Muscle of arm (tissue), 12 donors: ENCODE results near the gene TEDC1. TPM values are rescaled to one million over a fixed set of nuclear protein-coding genes. Genes with fewer than 3 reads are reported as not detected.

Source experiments
- DNase-seq: peaks from one replicate; pipeline ENCODE4 v3.0.0-alpha.2; 2013
- polyA plus RNA-seq, 12 donors: library from polyadenylated mRNA; unstranded; fragments of 120-200 nt; gene quantifications; one replicate each; pipeline ENCODE4 v1.2.1, GENCODE V29; 2013; ENCODE audit not compliant: insufficient read length in 12 of 12

TEDC1 gene
- polyA plus RNA-seq, 12 donors = 2.2 to 7.1 (median 5.3) TPM; not detected in 2

DNA sequence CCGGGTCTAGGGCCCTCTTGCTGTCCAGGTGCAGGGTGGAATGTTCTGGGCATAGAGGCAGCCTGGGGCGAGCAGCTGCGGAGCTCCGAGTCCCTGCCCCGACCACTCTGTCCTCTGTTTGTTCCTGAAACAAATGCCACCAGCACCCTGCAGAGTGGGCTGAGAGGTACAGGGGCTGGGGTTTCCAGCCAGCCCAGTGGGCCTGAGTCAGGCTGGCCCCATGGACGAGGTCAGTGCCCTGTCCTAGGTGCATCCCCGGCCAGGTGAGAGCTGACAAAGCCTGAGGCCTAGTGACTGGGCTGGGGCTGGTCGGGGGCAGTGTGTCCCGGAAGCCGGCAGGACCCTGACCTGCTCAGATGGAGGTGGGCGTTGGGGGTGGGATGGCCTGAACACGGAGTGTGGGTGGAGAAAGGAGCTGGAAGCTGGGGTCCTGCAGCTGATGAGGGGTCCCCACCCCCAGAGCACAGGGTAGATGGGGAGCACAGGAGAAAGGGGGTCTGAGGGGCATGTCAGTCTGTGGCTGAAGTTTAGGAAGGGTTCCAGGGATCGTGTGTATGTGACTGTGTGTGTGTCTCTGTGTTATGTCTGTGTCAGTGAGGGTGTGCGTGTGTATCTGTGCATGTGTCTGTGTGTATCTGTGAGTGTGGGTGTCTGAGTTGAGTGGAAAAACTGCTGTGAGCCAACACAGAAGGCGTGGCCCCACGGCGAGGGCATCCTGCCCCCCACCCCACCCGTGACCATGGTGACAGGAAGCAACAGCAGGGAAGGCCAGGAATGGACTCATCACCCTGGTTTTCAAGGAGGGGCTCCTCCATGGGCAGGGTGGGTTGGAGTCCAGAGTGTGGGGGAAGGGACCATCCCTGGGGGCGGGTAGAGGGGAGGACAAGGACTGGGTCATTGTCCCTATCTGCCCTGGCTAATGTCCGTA, 6.7 kb upstream of the TEDC1 start:
- no peak for DNase-seq

DNA sequence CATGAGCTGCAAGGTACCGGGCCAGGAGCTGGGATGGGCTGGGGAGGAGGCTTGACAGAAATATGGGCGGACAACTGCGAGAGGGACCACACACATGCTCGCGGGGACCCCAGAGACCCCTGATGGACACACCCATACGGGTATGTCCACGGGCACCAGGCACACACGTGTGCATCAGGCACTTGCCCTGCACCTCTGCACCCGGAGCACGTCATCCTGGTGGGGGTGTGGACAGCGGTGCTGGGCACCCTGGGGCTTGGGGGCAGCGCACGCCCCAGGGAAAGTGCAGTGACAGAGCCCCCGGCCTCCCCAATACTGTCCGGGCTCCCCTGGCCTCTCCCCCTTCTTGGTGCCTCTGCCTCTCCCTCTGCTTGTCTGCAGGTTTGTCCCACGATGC, 6.1 kb upstream of the TEDC1 start:
- no peak for DNase-seq

GRCh38 chr14:105485739-105486162, 5.3 kb upstream of the TEDC1 start:
- DNase-seq = no peak

- DNase-seq = no peak
Measured at GRCh38 chr14:105486163-105486973, 4.7 kb upstream of the TEDC1 start, which contains the start of gene CRIP1. TSS of gene CRIP1 (plus strand) at chr14:105486886. CDS start at chr14:105487260, 374 bp downstream.

GRCh38 chr14:105486974-105487448, 4.0 kb upstream of the TEDC1 start:
- DNase-seq = no peak

- DNase-seq = no peak
Measured at GRCh38 chr14:105487449-105487985, 3.5 kb upstream of the TEDC1 start.

DNA sequence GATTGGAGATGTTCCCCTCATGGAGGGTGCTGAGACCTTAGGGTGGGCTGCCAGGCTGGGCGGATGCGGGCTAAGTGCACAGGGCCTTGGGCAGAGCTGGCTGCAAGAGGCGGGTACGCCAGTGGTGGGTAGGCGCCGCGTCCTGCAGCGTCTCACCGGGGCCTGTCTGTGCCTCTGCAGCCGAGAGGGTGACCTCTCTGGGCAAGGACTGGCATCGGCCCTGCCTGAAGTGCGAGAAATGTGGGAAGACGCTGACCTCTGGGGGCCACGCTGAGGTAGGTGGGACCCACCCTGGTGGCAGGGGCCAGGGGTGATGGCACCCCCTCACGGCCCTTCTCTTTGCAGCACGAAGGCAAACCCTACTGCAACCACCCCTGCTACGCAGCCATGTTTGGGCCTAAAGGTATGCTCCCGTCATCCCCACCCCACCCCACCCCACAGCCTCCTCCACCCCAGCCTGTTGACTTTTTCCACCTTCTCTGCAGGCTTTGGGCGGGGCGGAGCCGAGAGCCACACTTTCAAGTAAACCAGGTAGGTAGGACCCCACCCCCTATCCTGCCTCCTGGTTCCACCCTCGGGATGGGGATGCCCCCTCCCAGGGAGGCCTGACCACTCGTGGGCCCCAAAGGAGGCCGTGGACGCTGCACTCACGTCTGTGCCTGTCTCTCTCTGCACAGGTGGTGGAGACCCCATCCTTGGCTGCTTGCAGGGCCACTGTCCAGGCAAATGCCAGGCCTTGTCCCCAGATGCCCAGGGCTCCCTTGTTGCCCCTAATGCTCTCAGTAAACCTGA, 2.9 kb upstream of the TEDC1 start:
- no peak for DNase-seq

DNA sequence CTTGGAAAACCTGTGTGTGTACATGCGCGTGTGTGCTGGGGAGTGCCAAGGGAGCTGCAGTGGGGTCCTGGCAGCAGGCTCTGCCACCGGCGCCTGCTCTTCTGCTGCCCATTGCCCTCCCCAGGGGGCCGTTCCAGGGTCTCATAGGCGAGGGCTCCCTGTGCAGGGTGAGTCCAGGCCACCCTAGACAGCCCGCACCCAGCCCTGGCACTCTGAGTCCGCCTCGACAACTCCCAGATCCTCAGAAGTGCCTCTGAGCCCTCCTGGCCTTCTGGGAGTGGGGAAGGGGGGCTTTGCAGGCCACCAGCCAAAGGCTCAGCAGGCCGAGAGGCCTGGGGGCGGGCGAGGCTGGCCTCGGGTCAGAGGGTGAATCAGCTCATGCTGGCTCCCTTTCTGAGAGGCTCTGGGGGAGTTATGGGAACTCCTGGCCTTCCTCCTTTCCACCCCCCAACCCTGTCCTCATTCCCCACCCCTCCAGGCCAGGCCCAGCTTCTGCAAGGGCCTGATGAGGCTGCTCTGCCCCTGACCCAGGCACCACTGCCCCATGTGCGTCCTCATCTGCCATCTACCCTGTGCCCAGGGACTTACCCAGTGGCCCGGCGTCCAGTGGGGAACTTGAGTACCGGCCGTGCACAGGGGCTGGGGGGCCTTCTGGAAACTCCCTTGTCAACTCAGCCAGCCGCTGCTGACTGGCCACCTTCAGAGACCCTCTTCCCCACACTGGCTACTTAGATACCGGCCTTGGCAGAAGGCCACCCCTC, 2.1 kb upstream of the TEDC1 start:
- DNase-seq = no peak

- DNase-seq = peak; percentile 91
Measured at GRCh38 chr14:105489542-105490266, 1.3 kb upstream of the TEDC1 start.

DNA sequence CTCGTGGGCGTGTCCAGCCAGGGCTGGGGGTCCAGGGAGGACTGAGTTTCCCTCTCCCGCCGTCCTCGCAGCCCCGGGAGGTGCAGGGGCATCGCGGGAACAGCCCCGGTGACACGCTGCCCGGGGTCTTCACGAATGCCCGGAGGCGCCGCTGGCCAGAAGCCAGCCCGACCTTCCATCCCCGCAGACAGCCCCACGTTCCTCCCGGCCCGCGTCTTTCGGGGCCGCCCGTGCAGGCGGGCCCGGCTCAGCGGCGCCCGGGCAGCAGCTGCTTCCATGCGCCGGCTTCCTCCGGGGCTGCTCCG, 827 bp upstream of the TEDC1 start:
- no peak for DNase-seq

DNA sequence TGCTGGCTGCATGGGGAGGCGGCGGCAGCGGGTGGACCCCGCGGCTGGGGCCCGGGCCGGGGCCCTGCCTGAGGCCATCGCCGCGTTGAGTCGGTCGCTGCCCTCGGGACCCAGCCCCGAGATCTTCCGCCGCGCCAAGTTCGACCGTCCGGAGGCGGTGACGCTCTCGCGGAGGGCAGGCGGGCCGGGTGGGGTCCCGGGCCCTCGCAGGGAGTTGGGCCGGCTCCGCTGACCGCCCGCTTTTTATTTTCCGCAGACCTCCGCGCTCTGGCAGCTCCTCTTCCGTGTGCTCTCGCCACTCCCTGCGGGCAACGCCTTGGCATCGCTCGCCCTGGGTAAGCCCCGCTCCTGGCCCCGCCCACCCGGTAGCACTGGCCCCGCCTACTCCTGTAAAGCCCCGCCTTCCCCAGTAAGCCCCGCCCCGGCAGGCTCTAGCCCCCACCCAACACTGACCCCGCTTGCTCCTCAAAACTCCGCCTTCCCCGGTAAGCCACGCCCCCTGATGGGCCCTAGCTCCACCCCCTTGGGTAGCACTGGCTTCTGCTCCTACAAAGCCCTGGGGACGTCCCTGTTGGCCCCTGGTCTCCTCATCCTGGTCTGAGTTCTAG, 424 bp downstream of the TEDC1 start:
- no peak for DNase-seq

GRCh38 chr14:105492031-105492970, 1.3 kb downstream of the TEDC1 start:
- no peak for DNase-seq

DNA sequence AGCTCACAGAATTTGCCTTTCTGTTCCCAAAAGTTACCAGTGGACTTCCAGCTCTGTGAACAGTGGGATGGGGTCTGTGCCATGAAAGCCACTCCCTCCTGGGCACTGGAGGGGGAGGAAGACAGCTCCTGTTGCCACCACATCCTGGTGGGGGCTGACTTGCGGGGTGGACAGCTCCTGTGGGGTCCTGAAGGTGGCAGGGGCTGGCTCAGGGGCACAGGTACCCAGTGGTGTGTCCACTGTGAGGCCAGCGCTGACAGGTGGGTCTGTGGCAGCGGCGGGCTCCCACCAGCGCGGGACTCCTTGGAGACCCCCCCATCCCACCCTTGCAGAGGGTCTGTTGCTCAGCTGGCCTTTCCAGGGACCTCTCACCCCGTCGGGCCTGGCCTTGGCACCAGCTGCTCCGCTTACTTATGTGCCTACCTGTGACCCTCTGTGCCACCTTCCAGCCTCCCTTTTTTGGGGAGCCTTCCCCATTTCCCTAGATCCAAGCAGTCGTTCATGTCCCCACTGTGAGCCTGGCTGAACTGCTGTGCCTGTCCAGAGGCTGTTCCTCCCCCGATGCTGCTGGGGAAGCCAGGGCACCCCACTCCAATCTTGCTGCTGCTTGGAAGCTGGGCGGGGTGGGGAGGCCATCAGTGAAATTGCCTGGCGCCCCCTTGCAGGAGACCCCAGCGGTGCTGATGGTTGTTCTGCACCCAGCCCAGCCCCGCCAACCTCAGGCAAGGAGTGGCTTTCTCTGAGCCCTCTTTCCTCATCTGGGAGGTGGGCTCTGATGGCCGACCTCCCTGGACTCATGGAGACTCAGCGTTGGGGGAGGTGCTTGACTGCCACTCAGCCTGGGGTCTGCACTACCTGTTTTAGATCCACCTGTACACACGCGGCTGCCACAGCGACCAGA, 2.2 kb downstream of the TEDC1 start:
- no peak for DNase-seq

- DNase-seq = no peak
Measured at GRCh38 chr14:105493921-105494605, 3.0 kb downstream of the TEDC1 start.

GRCh38 chr14:105494606-105494929, 3.5 kb downstream of the TEDC1 start:
- DNase-seq = no peak

- no peak for DNase-seq
Measured at GRCh38 chr14:105495101-105495989, 4.3 kb downstream of the TEDC1 start.
